A673 (cell line): ENCODE data around the gene RIMS1.

ENCODE experiments used
- EZH2 ChIP-seq: fragments of 200-600 bp; sonication (generic); IDR thresholded peaks from 2 replicates; pipeline ENCODE4 v1.6.1; 2017; ENCODE audit warnings: borderline replicate concordance, low read depth, mild to moderate bottlenecking, mixed read lengths, antibody characterized with exemption, low read length; ENCODE audit not compliant: poor library complexity, severe bottlenecking
- TF ChIP-seq, protein P1 (sequence below): fragments of 300-800, 200-600 bp; sonication (generic); conservative IDR thresholded peaks from 2 replicates; pipeline ENCODE4 v1.5.1; 2017; ENCODE audit warnings: low read depth, mild to moderate bottlenecking, antibody characterized with exemption, low read length, moderate library complexity, mixed read lengths

DNA sequence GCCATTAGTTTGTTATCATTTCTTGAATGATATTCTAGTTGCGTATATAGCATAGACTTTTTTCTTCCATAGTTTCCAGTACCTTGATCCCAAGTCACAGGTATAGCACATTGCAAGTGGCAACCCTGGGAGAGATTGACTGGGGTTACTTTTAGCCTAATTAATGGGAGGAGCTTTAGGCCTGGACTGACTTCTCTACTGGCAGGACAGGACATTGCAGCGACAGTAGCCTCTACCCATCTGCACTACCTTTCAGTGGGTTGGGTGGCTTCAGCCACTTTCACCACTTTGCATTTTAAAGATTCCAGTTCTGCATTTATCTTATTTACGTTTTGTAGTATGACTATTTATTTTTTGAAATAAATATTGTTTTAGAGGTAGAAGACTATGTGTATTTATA is 320.3 kb downstream of the RIMS1 start:
- TF ChIP-seq, protein P1, sequence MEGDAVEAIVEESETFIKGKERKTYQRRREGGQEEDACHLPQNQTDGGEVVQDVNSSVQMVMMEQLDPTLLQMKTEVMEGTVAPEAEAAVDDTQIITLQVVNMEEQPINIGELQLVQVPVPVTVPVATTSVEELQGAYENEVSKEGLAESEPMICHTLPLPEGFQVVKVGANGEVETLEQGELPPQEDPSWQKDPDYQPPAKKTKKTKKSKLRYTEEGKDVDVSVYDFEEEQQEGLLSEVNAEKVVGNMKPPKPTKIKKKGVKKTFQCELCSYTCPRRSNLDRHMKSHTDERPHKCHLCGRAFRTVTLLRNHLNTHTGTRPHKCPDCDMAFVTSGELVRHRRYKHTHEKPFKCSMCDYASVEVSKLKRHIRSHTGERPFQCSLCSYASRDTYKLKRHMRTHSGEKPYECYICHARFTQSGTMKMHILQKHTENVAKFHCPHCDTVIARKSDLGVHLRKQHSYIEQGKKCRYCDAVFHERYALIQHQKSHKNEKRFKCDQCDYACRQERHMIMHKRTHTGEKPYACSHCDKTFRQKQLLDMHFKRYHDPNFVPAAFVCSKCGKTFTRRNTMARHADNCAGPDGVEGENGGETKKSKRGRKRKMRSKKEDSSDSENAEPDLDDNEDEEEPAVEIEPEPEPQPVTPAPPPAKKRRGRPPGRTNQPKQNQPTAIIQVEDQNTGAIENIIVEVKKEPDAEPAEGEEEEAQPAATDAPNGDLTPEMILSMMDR = no peak
- TF ChIP-seq EZH2 = no peak
